Karpas-422 (cell line): ENCODE data around the gene NEMF. TPM values are rescaled to one million over a fixed set of nuclear protein-coding genes. Genes with fewer than 3 reads are reported as not detected.
A peak's percentile ranks its signal among the peaks of the same experiment; 100 is the strongest.
"Not testable (repeated sequence)": the region's sequence is repeated elsewhere in the genome, so short reads cannot be mapped to it uniquely, and the experiment has no call there.

Source experiments
- DNase-seq: peaks from one replicate; pipeline ENCODE4 v3.0.0-alpha.2; 2015
- H2AFZ ChIP-seq: fragments of 200-600 bp; sonication (generic); 2 replicates; pipeline ENCODE4 v1.6.1; 2014; ENCODE audit warnings: antibody characterized with exemption, low read length, mixed read lengths
- H3K27ac ChIP-seq: fragments of 200-600 bp; sonication (generic); 2 replicates; pipeline ENCODE4 v1.5.1; 2014; ENCODE audit warnings: mild to moderate bottlenecking, low read length, moderate library complexity
- H3K27me3 ChIP-seq: fragments of 200-600 bp; sonication (generic); 2 replicates; pipeline ENCODE4 v1.6.1; 2014; ENCODE audit warnings: low read length, mixed read lengths
- H3K36me3 ChIP-seq: fragments of 200-600 bp; sonication (generic); 2 replicates; pipeline ENCODE4 v1.6.1; 2014; ENCODE audit warnings: low read length, mixed read lengths; ENCODE audit not compliant: insufficient read depth
- H3K4me1 ChIP-seq: fragments of 200-600 bp; sonication (generic); 2 replicates; pipeline ENCODE4 v1.6.1; 2014; ENCODE audit warnings: mild to moderate bottlenecking, low read length, mixed read lengths
- H3K4me2 ChIP-seq: fragments of 200-600 bp; sonication (generic); 2 replicates; pipeline ENCODE4 v1.6.1; 2014; ENCODE audit warnings: low read length, low read depth, mild to moderate bottlenecking; ENCODE audit not compliant: poor library complexity, severe bottlenecking
- H3K4me3 ChIP-seq: fragments of 200-600 bp; sonication (generic); 2 replicates; pipeline ENCODE4 v1.5.1; 2014; ENCODE audit warnings: mild to moderate bottlenecking, antibody characterized with exemption, low read length, mixed read lengths
- H3K79me2 ChIP-seq: fragments of 200-600 bp; sonication (generic); 2 replicates; pipeline ENCODE4 v1.6.1; 2014; ENCODE audit warnings: mild to moderate bottlenecking, low read length, mixed read lengths
- H3K9ac ChIP-seq: fragments of 200-600 bp; sonication (generic); 2 replicates; pipeline ENCODE4 v1.6.0; 2014; ENCODE audit warnings: low read length
- H3K9me2 ChIP-seq: fragments of 200-600 bp; sonication (generic), shearing (Covaris generic); replicated peaks from 2 replicates; pipeline ENCODE4 v1.6.0; 2014; ENCODE audit warnings: mild to moderate bottlenecking, low read length, moderate library complexity; ENCODE audit not compliant: insufficient read depth
- H3K9me3 ChIP-seq: fragments of 300-700, 200-600 bp; sonication (generic); 2 replicates; pipeline ENCODE4 v1.6.1; 2014; ENCODE audit warnings: low read length, mixed read lengths
- H4K20me1 ChIP-seq: fragments of 200-600 bp; sonication (generic); 2 replicates; pipeline ENCODE4 v1.6.1; 2014; ENCODE audit warnings: mild to moderate bottlenecking, antibody characterized with exemption, low read length, low read depth; ENCODE audit not compliant: insufficient read depth
- total RNA-seq: library from RNA; depleted of rRNA; stranded (reverse); fragments of >200 nt; shearing (Covaris generic); gene quantifications from 2 replicates; pipeline ENCODE4 v1.2.3, GENCODE V29; 2014; ENCODE audit warnings: low replicate concordance

Gene NEMF
- total RNA-seq, 1 experiment from 2014 or later: 160 TPM

GRCh38 chr14:49882826-49883694 is 30.5 kb upstream of the NEMF start:
- Histone ChIP-seq H3K27ac (no peak overlapping the region), H3K27me3 (no peaks in the 10 kb centered on the region), H4K20me1 (no peaks in the 10 kb centered on the region), H3K79me2 (no peaks in the 10 kb centered on the region), H3K4me1 (no peaks in the 10 kb centered on the region), H3K9me3 (no peaks in the 10 kb centered on the region), H3K36me3 (no peaks in the 10 kb centered on the region), H3K9me2 (no peaks in the 10 kb centered on the region), H3K4me2 (no peak overlapping the region), H3K4me3 (no peak overlapping the region), H3K9ac (no peak overlapping the region), H2AFZ (no peak overlapping the region)
- DNase-seq: no peak

- Histone ChIP-seq H3K27me3 (no peaks in the 10 kb centered on the region), H3K4me3 (no peak overlapping the region), H3K9me2 (no peaks in the 10 kb centered on the region), H3K4me1 (no peaks in the 10 kb centered on the region), H3K9me3 (no peaks in the 10 kb centered on the region), H3K36me3 (no peaks in the 10 kb centered on the region), H4K20me1 (no peaks in the 10 kb centered on the region), H3K4me2 (no peak overlapping the region), H3K27ac (no peak overlapping the region), H3K9ac (no peak overlapping the region), H3K79me2 (no peaks in the 10 kb centered on the region), H2AFZ (no peak overlapping the region)
- DNase-seq: peak; percentile 36
Observed at GRCh38 chr14:49881350-49882001, 28.9 kb upstream of the NEMF start.

GRCh38 chr14:49880267-49881064 is 27.9 kb upstream of the NEMF start:
- Histone ChIP-seq H3K4me1 (no peaks in the 10 kb centered on the region), H3K9me2 (no peaks in the 10 kb centered on the region), H3K9ac (no peak overlapping the region), H3K36me3 (no peaks in the 10 kb centered on the region), H3K79me2 (no peaks in the 10 kb centered on the region), H3K27ac (no peak overlapping the region), H2AFZ (peak overlapping the region; percentile 86; the same call in 1 of the 2 replicates), H3K27me3 (no peaks in the 10 kb centered on the region), H3K4me3 (no peak overlapping the region), H4K20me1 (no peaks in the 10 kb centered on the region), H3K4me2 (no peak overlapping the region), H3K9me3 (no peaks in the 10 kb centered on the region)
- DNase-seq: peak; percentile 43

GRCh38 chr14:49879646-49880204 is 27.1 kb upstream of the NEMF start:
- Histone ChIP-seq H3K27me3 (no peaks in the 10 kb centered on the region), H3K4me3 (no peak overlapping the region), H3K27ac (no peak overlapping the region), H4K20me1 (no peaks in the 10 kb centered on the region), H3K4me2 (no peak overlapping the region), H3K9me2 (no peaks in the 10 kb centered on the region), H3K79me2 (no peaks in the 10 kb centered on the region), H2AFZ (peak overlapping the region; percentile 86), H3K9me3 (no peaks in the 10 kb centered on the region), H3K4me1 (no peaks in the 10 kb centered on the region), H3K9ac (no peak overlapping the region), H3K36me3 (no peaks in the 10 kb centered on the region)
- DNase-seq: peak; percentile 94

GRCh38 chr14:49876563-49877127 is 24.1 kb upstream of the NEMF start:
- no peaks in the 10 kb centered on the region for H4K20me1 ChIP-seq
- H3K9me2 ChIP-seq: no peaks in the 10 kb centered on the region
- H3K4me2 ChIP-seq: no peak overlapping the region
- no peak overlapping the region for H2AFZ ChIP-seq
- no peaks in the 10 kb centered on the region for H3K4me1 ChIP-seq
- H3K9ac ChIP-seq: no peak overlapping the region
- no peak overlapping the region for H3K27ac ChIP-seq
- DNase-seq: no peak
- no peaks in the 10 kb centered on the region for H3K79me2 ChIP-seq
- no peaks in the 10 kb centered on the region for H3K9me3 ChIP-seq
- no peak overlapping the region for H3K4me3 ChIP-seq
- no peaks in the 10 kb centered on the region for H3K36me3 ChIP-seq
- no peaks in the 10 kb centered on the region for H3K27me3 ChIP-seq

DNA sequence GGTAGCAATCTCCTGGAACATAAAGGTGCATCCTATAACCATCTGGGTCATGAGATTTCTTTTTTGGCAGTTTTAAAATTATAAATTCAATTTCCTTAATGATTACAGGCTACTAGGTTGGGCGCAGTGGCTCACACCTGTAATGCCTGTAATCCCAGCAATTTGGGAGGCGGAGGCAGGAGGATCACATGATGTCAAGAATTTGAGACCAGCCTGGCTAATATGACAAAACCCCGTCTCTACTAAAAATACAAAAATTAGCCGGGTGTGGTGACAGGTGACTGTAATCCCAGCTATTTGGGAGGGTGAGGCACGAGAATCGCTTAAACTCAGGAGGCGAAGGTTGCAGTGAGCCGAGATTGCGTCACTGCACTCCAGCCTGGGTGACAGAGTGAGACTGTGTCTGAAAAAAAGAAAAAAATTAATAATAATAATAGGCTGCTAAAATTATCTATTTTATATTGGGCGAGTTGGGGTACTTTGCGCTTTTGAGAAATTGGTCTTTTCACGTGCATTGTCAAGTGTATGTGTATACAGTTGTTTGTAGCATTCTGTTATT is 23.1 kb upstream of the NEMF start:
- Histone ChIP-seq H3K27me3 (no peaks in the 10 kb centered on the region), H2AFZ (no peak overlapping the region), H3K4me2 (no peak overlapping the region), H4K20me1 (no peaks in the 10 kb centered on the region), H3K79me2 (no peaks in the 10 kb centered on the region), H3K36me3 (no peaks in the 10 kb centered on the region), H3K9me2 (no peaks in the 10 kb centered on the region), H3K4me3 (no peak overlapping the region), H3K9me3 (no peaks in the 10 kb centered on the region), H3K4me1 (no peaks in the 10 kb centered on the region), H3K27ac (no peak overlapping the region), H3K9ac (no peak overlapping the region)
- no peak for DNase-seq

DNA sequence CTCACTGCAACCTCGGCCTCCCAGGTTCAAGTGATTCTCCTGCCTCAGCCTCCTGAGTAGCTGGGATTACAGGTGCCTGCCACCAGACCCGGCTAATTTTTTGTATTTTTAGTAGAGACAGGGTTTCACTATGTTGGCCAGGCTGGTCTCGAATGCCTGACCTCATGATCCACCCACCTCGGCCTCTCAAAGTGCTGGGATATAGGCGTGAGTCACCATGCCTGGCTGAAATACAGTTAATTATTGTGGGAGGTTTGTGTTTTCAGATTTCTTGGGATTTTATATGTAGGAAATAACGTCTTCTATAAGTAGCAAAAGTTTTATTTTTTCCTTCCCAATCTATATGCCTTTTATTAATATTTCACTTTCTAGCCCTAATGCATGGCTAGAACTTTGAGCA is 21.0 kb upstream of the NEMF start:
- not testable (repeated sequence) for H3K27me3 ChIP-seq, H3K27ac ChIP-seq, H3K9me3 ChIP-seq, DNase-seq, H4K20me1 ChIP-seq, H3K4me3 ChIP-seq, H3K9ac ChIP-seq, H2AFZ ChIP-seq, H3K4me2 ChIP-seq, H3K79me2 ChIP-seq, H3K36me3 ChIP-seq, H3K9me2 ChIP-seq
- H3K4me1 ChIP-seq: peaks cover 16% of the 10 kb centered on the region
